Measurements from ENCODE around the gene PPP3CA.
A peak's percentile ranks its signal among the peaks of the same experiment; 100 is the strongest.

Gene PPP3CA

GRCh38 chr4:101081695-101082369, 265.5 kb downstream of the PPP3CA start:
- no peak for DNase-seq

GRCh38 chr4:101081166-101081565, 266.2 kb downstream of the PPP3CA start:
- no peak for DNase-seq

- no peak for DNase-seq
These were observed 268.4 kb downstream of the PPP3CA start for GRCh38 chr4:101078950-101079349.

- no peak for DNase-seq
These were observed 271.3 kb downstream of the PPP3CA start for GRCh38 chr4:101076032-101076431.

GRCh38 chr4:101075536-101075935, 271.8 kb downstream of the PPP3CA start:
- DNase-seq = no peak

GRCh38 chr4:101074326-101074725, 273.0 kb downstream of the PPP3CA start:
- no peak for DNase-seq

GRCh38 chr4:101071241-101071640, 276.1 kb downstream of the PPP3CA start:
- no peak for DNase-seq

GRCh38 chr4:101068115-101068514, 279.2 kb downstream of the PPP3CA start:
- no peak for DNase-seq

GRCh38 chr4:101067383-101067782, 279.9 kb downstream of the PPP3CA start:
- DNase-seq = no peak

- no peak for DNase-seq
These were observed 280.6 kb downstream of the PPP3CA start for GRCh38 chr4:101066626-101067170.

- no peak for DNase-seq
These were observed 281.3 kb downstream of the PPP3CA start for GRCh38 chr4:101065935-101066485.

- DNase-seq = no peak
These were observed 282.0 kb downstream of the PPP3CA start for GRCh38 chr4:101065346-101065745.

- no peak for DNase-seq
These were observed 282.7 kb downstream of the PPP3CA start for GRCh38 chr4:101064541-101065180.

GRCh38 chr4:101055392-101055791, 291.9 kb downstream of the PPP3CA start:
- DNase-seq = no peak

- no peak for DNase-seq
These were observed 296.5 kb downstream of the PPP3CA start for GRCh38 chr4:101050837-101051205.

GRCh38 chr4:101050088-101050836, 297.1 kb downstream of the PPP3CA start:
- peak in 1 of 5 donors; percentile 4 for DNase-seq

GRCh38 chr4:101049549-101050001, 297.8 kb downstream of the PPP3CA start:
- no peak for DNase-seq

- DNase-seq = no peak
These were observed 302.6 kb downstream of the PPP3CA start for GRCh38 chr4:101044766-101045165.

GRCh38 chr4:101042847-101043246, 304.5 kb downstream of the PPP3CA start:
- no peak for DNase-seq

GRCh38 chr4:101040776-101041175, 306.6 kb downstream of the PPP3CA start:
- DNase-seq = no peak

- peak in 3 of 5 donors; percentile 2 to 92 (median 21) for DNase-seq
These were observed 308.0 kb downstream of the PPP3CA start for GRCh38 chr4:101039367-101039766.

GRCh38 chr4:101037938-101038413, 309.4 kb downstream of the PPP3CA start:
- peak in 1 of 5 donors; percentile 80 for DNase-seq

- no peak for DNase-seq
These were observed 310.1 kb downstream of the PPP3CA start for GRCh38 chr4:101037249-101037648.
